B cell (primary cell): Measurements from ENCODE around the gene NREP. TPM values are rescaled to one million over a fixed set of nuclear protein-coding genes. Genes with fewer than 3 reads are reported as not detected.

Experiments used
- ATAC-seq: fragments of 200-7000 bp; cut with Tn5 transposase; one replicate; pipeline ENCODE4 v1.10.0; 2021; ENCODE audit warnings: low read depth, mild to moderate bottlenecking, moderate number of reproducible peaks, moderate library complexity
- CTCF ChIA-PET: fragments of 350-600 bp; sonication (Branson Sonifier 250); formaldehyde crosslinking; loops from one replicate; lab custom pipeline; 2021; ENCODE audit warnings: antibody characterized with exemption, inconsistent platforms; lab: Charles Lee
- POLR2A ChIA-PET: fragments of 350-600 bp; sonication (Branson Sonifier 250); formaldehyde crosslinking; loops from one replicate; lab custom pipeline; 2021; ENCODE audit warnings: antibody characterized with exemption; lab: Charles Lee
- DNase-seq: peaks from one replicate; pipeline ENCODE4 v3.0.0; 2013
- H2AFZ ChIP-seq: 2 replicates; pipeline ENCODE4 v1.6.1; 2012; ENCODE audit warnings: mild to moderate bottlenecking, low read depth, low read length; ENCODE audit not compliant: insufficient read depth, poor library complexity, severe bottlenecking
- H3K27ac ChIP-seq, 2 donors: 1 replicate in 1 of 2; 2 replicates in 1 of 2; pipeline ENCODE4 v1.5.1; 2012 to 2013; ENCODE audit warnings: low read length in 2 of 2, mild to moderate bottlenecking in 2 of 2, moderate library complexity in 1 of 2
- H3K27me3 ChIP-seq, 4 experiments: fragments of 200-600 bp in 1 of 4; sonication (generic) in 1 of 4; replicated peaks in 1 of 4; 1 replicate in 2 of 4; 2 replicates in 2 of 4; pipeline versions ENCODE4 v1.6.1 to v1.7.0; 2013 to 2016; ENCODE audit warnings: low read length in 3 of 4, mild to moderate bottlenecking in 2 of 4, mixed read lengths in 1 of 4, moderate library complexity in 1 of 4; ENCODE audit not compliant: insufficient read depth in 4 of 4, control insufficient read depth in 3 of 4; ENCODE audit errors: control extremely low read depth in 1 of 4
- H3K36me3 ChIP-seq, 2 experiments: replicated peaks in 1 of 2; 1 replicate in 1 of 2; 2 replicates in 1 of 2; pipeline versions ENCODE4 v1.6.1 to v1.7.1; 2013; ENCODE audit warnings: low read length in 1 of 2; ENCODE audit not compliant: insufficient read depth in 2 of 2, control insufficient read depth in 1 of 2; ENCODE audit errors: control extremely low read depth in 1 of 2, extremely low read depth in 1 of 2
- H3K4me1 ChIP-seq, 2 donors: fragments of 200-600 bp in 1 of 2; sonication (generic) in 1 of 2; 1 replicate in 1 of 2; 2 replicates in 1 of 2; pipeline versions ENCODE4 v1.5.1 to v1.6.1; 2013 to 2017; ENCODE audit warnings: low read length in 2 of 2; ENCODE audit not compliant: control insufficient read depth in 2 of 2, insufficient read depth in 2 of 2
- H3K4me2 ChIP-seq: replicated peaks from 2 replicates; pipeline ENCODE3; 2012; ENCODE audit warnings: mild to moderate bottlenecking, low read depth, low read length; ENCODE audit not compliant: poor library complexity, severe bottlenecking
- H3K4me3 ChIP-seq, 5 experiments: fragments of 200-600 bp in 1 of 5; sonication (generic) in 1 of 5; 1 replicate in 3 of 5; 2 replicates in 2 of 5; pipeline versions ENCODE4 v1.5.1 to v1.7.0; 2011 to 2016; ENCODE audit warnings: low read length in 4 of 5, mild to moderate bottlenecking in 4 of 5, low read depth in 2 of 5, control low read depth in 1 of 5, moderate library complexity in 1 of 5; ENCODE audit not compliant: insufficient read depth in 1 of 5; ENCODE audit errors: control extremely low read depth in 1 of 5, extremely low read depth in 1 of 5
- H3K79me2 ChIP-seq: fragments of 200-600 bp; sonication (generic); one replicate; pipeline ENCODE4 v1.6.0; 2016; ENCODE audit warnings: low read length; ENCODE audit not compliant: control insufficient read depth, insufficient read depth
- H3K9ac ChIP-seq: fragments of 200-600 bp; sonication (generic); 2 replicates; pipeline ENCODE4 v1.6.1; 2017; ENCODE audit warnings: mild to moderate bottlenecking, low read length, moderate library complexity
- H3K9me3 ChIP-seq, 3 donors: one replicate each; pipeline versions ENCODE4 v1.6.1 to v1.7.1; 2013; ENCODE audit warnings: low read length in 2 of 3; ENCODE audit not compliant: control insufficient read depth in 2 of 3, insufficient read depth in 1 of 3; ENCODE audit errors: control extremely low read depth in 1 of 3
- H4K20me1 ChIP-seq: 2 replicates; pipeline ENCODE4 v1.6.0; 2012; ENCODE audit warnings: mild to moderate bottlenecking, low read length; ENCODE audit not compliant: insufficient read depth, control insufficient read depth, poor library complexity, severe bottlenecking
- H3K27ac Mint-ChIP-seq: one replicate; pipeline ENCODE4 v1.8.0; 2021; ENCODE audit warnings: mixed read lengths
- H3K27me3 Mint-ChIP-seq: one replicate; pipeline ENCODE4 v1.8.0; 2021; ENCODE audit warnings: mixed read lengths
- H3K4me1 Mint-ChIP-seq: one replicate; pipeline ENCODE4 v1.8.0; 2021; ENCODE audit warnings: mixed read lengths
- H3K4me3 Mint-ChIP-seq: one replicate; pipeline ENCODE4 v1.8.0; 2021; ENCODE audit warnings: mixed read lengths
- H3K9me3 Mint-ChIP-seq: one replicate; pipeline ENCODE4 v1.8.0; 2022; ENCODE audit warnings: mixed read lengths; ENCODE audit not compliant: insufficient read depth
- EZH2 ChIP-seq: IDR thresholded peaks from 2 replicates; pipeline ENCODE4 v1.6.1; 2012; ENCODE audit warnings: borderline replicate concordance, low read depth, mild to moderate bottlenecking, moderate library complexity, low read length; ENCODE audit not compliant: insufficient read depth, poor library complexity, severe bottlenecking
- WGBS: methylation state at CpG from one replicate; pipeline ENCODE4 v1.1.5; 2013; ENCODE audit warnings: missing lambda C conversion rate; ENCODE audit not compliant: insufficient coverage; 5-methylcytosine and 5-hydroxymethylcytosine counted together
- intact Hi-C: fragments of 100-400 bp; cut with micrococcal nuclease; formaldehyde crosslinking; loops from one replicate; pipeline ENCODE4 v1.10.0; 2022
- polyA plus RNA-seq: library from polyadenylated mRNA; depleted of rRNA; stranded (reverse); fragments of >200 nt; gene quantifications from 2 replicates; pipeline ENCODE4 v1.2.3, GENCODE V29; 2012
- total RNA-seq, 2 donors: library from RNA; stranded (reverse); fragments of 120-200 nt in 1 of 2; gene quantifications; 1 replicate in 1 of 2; 2 replicates in 1 of 2; pipeline versions ENCODE4 v1.2.3 to v1.2.4, GENCODE V29; 2013 to 2022
- TF ChIP-seq, protein P1 (sequence below): fragments of 200-600 bp; IDR thresholded peaks from one replicate; pipeline ENCODE4 v1.8.0; 2022; ENCODE audit warnings: antibody characterized with exemption, mild to moderate bottlenecking

The NREP gene
- total and polyA plus RNA-seq, 2 donors (not counting 1 experiment from before 2014, with no cell fraction given): 6.7 to 17.0 TPM

DNA sequence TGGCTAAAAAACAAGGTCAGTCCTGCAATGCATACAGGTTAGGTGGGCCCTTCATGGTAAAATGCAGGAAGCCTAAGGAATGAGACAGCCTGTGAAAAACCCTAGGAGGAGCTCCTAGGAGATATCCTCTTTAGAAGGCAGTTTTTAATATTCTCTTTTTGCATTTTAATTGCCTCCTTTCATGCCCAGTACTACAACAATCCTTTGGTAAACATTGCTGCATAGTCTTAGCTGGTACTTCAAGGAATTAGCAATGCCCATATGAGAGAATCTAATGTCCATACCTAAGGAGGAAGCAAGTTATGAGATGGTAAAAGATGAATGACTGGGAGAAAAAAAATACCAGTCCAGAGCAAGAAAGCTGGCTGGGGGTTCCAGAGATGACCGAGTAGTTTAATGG lies 61.0 kb downstream of the NREP start:
- no peaks in the 10 kb centered on the region for H3K9me3 Mint-ChIP-seq
- H3K27ac Mint-ChIP-seq: no peak overlapping the region
- H2AFZ ChIP-seq: no peak overlapping the region
- no CpG with 5 or more reads among the region's 1 CpG for WGBS
- peaks cover 5% of the 10 kb centered on the region for H3K27me3 Mint-ChIP-seq
- ChIA-PET POLR2A (no interaction called here), CTCF (no interaction called here)
- H3K4me2 ChIP-seq: no peak overlapping the region
- no peak overlapping the region for H3K9ac ChIP-seq
- H3K4me3 Mint-ChIP-seq: no peak overlapping the region
- DNase-seq (no peak), ATAC-seq (no peak)
- TF ChIP-seq, protein P1, sequence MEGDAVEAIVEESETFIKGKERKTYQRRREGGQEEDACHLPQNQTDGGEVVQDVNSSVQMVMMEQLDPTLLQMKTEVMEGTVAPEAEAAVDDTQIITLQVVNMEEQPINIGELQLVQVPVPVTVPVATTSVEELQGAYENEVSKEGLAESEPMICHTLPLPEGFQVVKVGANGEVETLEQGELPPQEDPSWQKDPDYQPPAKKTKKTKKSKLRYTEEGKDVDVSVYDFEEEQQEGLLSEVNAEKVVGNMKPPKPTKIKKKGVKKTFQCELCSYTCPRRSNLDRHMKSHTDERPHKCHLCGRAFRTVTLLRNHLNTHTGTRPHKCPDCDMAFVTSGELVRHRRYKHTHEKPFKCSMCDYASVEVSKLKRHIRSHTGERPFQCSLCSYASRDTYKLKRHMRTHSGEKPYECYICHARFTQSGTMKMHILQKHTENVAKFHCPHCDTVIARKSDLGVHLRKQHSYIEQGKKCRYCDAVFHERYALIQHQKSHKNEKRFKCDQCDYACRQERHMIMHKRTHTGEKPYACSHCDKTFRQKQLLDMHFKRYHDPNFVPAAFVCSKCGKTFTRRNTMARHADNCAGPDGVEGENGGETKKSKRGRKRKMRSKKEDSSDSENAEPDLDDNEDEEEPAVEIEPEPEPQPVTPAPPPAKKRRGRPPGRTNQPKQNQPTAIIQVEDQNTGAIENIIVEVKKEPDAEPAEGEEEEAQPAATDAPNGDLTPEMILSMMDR: no peak
- no peak for TF ChIP-seq EZH2
- H3K79me2 ChIP-seq: no peaks in the 10 kb centered on the region
- H3K27ac ChIP-seq: no peak overlapping the region
- intact Hi-C loops: no loop called here
- peaks cover 0 to 5% (median 0%) of the 10 kb centered on the region in 4 experiments for H3K27me3 ChIP-seq
- no peaks in the 10 kb centered on the region for H3K4me1 Mint-ChIP-seq
- H3K4me1 ChIP-seq: no peaks in the 10 kb centered on the region
- no peaks in the 10 kb centered on the region for H3K36me3 ChIP-seq
- H3K9me3 ChIP-seq: no peaks in the 10 kb centered on the region
- H4K20me1 ChIP-seq: no peaks in the 10 kb centered on the region
- H3K4me3 ChIP-seq: no peak overlapping the region

- Mint-ChIP-seq H3K27ac (no peak overlapping the region), H3K27me3 (peaks cover 5% of the 10 kb centered on the region), H3K9me3 (no peaks in the 10 kb centered on the region), H3K4me3 (no peak overlapping the region), H3K4me1 (no peaks in the 10 kb centered on the region)
- ChIA-PET POLR2A (no interaction called here), CTCF (no interaction called here)
- Histone ChIP-seq H3K4me1 (no peaks in the 10 kb centered on the region), H3K36me3 (no peaks in the 10 kb centered on the region), H4K20me1 (no peaks in the 10 kb centered on the region), H3K4me3 (no peak overlapping the region), H3K27ac (no peak overlapping the region), H3K79me2 (no peaks in the 10 kb centered on the region), H2AFZ (no peak overlapping the region), H3K9ac (no peak overlapping the region), H3K9me3 (no peaks in the 10 kb centered on the region), H3K4me2 (no peak overlapping the region), H3K27me3 (peaks cover 0 to 5% (median 0%) of the 10 kb centered on the region in 4 experiments)
- no CpG with 5 or more reads among the region's 1 CpG for WGBS
- ATAC-seq (no peak), DNase-seq (no peak)
- TF ChIP-seq, protein P1: no peak
- TF ChIP-seq EZH2: no peak
- intact Hi-C loops: no loop called here
These were observed 62.9 kb downstream of the NREP start for GRCh38 chr5:111694133-111694532.
